HG03558 (cell line): ENCODE measurements around the gene PAFAH1B1.
A peak's percentile ranks its signal among the peaks of the same experiment; 100 is the strongest.
"Not testable (repeated sequence)": the region's sequence is repeated elsewhere in the genome, so short reads cannot be mapped to it uniquely, and the experiment has no call there.

ENCODE experiments used
- ATAC-seq: cut with Tn5 transposase; IDR thresholded peaks from one replicate; pipeline ENCODE4 v1.9.1; 2021; ENCODE audit warnings: moderate number of reproducible peaks; ENCODE audit not compliant: unreplicated experiment; ENCODE audit errors: extremely low read depth

PAFAH1B1 gene

DNA sequence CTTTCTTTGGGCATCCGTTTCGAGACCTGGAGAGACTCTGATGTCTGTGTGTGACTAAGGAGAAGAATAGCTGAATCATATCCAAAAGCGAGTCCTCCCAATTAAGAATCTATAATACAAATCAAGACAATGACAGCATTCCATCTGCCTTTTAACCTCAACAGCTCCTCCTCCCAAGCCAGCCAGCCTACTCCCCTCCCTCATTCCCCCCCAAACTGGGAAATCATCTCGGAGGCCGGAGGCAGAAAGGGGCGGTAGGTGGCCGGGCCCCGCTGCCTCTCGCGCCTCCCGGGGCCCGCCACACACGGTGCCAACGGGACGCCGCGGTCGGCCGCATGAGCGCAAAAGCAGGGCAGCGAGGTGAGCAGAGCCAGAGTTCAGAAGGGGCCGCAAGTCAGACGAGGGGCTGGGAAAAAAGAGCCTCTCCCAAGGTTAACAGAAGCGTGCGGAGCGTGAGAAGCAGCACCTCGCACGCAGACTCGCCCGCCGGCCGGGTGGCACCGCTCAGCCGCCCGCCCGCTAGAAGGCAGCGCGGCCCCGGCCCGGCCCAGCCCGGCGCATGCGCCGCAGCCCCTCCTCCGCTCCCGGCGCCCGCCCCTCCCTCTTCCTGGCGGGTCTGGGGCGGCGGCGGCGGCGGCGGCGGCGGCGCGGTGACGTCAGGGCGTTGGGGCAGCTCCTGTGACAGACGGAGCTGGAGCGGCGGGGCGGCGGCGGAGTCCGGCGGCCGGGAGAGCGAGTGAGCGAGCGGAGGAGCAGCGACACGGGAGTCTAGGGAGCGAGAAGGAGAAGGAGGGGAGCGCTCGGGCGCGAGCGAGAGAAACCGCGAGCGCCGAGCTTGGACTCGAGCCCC, at the start of gene PAFAH1B1:
PAFAH1B1 (plus strand) TSS at position 684 of the 850 bp plus-strand sequence. CDS start 44,635 bp downstream, outside the sequence.
- ATAC-seq: peak; percentile 45

- ATAC-seq: no peak
Measured at GRCh38 chr17:2545393-2545792, 48.1 kb upstream of the PAFAH1B1 start.

GRCh38 chr17:2547176-2547575, 46.3 kb upstream of the PAFAH1B1 start:
- ATAC-seq: no peak

- not testable (repeated sequence) for ATAC-seq
Measured at GRCh38 chr17:2548026-2548425, 45.4 kb upstream of the PAFAH1B1 start.

- ATAC-seq: no peak
Measured at GRCh38 chr17:2549392-2550211, 43.9 kb upstream of the PAFAH1B1 start.

DNA sequence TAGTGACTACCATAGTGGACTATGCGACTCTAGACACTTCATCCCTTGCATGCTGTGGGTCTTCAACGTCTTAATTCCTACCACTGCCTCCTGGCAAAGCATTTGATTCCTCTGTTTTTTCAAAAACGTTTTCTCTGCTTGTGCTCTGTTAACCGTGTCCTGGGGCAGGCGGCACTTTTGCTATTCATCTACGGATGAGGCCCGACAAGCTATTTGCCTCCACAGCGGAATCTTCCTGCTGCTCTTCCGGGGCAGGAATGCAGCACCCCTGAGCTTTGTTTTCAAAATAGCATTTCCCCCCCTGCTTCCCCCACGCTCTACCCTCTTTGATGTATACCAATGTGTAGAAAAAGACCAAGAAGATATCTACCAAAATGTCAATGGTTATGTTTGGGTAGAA, 42.0 kb upstream of the PAFAH1B1 start:
- ATAC-seq: no peak

DNA sequence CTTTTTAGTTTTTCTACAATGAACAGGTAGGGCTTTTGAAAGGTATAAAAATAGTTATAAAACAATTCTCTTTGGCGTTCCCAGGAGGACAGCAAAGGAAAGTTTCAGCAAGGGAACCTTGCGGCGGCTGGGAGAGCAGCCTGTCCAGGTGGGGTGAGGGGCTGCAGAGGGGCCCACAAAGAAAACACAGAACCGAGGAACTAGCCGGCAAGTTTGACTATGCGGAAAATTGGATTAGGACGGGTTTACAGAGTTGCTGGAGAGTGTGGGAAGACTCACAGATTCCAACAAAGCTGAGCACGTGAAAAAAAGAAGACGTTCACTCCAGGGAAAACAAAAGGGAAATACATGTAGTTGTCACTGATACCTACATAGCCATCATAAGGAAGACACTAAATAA, 41.5 kb upstream of the PAFAH1B1 start:
- ATAC-seq: no peak

DNA sequence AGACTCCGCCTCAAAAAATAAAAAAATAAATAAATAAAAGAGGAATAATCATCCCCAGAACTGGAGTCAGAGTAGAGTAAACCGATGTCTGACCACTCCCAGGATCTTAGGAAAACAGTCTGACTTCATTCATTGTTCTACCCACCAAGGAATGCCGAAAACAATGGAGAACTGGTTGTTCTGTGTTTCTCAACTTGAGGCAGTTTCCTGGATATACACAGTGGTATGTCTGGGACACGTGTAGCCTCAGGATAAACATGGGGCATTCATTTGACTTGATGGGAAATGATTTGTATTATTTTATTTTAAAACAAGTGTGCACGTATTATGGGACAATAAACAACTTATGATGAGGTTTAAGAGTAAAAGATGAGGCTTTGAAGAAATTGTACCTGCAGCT, 32.8 kb upstream of the PAFAH1B1 start:
- ATAC-seq: no peak

GRCh38 chr17:2562162-2562858, 31.1 kb upstream of the PAFAH1B1 start:
- ATAC-seq: no peak

GRCh38 chr17:2563061-2563460, 30.4 kb upstream of the PAFAH1B1 start:
- no peak for ATAC-seq

- ATAC-seq: no peak
Measured at GRCh38 chr17:2563543-2563942, 29.9 kb upstream of the PAFAH1B1 start.

- ATAC-seq: no peak
Measured at GRCh38 chr17:2564877-2565276, 28.6 kb upstream of the PAFAH1B1 start.

DNA sequence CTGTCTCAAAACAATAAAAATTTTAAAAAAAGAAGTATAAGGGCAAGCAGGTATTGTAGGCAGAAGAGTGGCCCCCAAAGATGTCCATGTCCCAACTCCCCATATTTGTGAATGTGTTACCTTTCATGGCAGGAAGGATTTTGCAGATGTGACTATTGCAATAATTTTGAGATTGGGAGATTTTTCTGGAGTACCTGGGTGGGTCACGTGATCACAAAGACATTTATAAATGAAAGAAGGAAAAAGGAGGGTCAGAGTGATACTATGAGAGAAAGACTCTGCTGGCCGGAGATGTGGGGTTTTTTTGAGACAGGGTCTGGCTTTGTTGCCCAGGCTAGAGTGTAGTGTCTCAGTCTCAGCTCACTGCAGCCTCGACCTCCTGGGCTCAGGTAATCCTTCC, 27.4 kb upstream of the PAFAH1B1 start:
- no peak for ATAC-seq

- no peak for ATAC-seq
Measured at GRCh38 chr17:2571523-2572303, 21.7 kb upstream of the PAFAH1B1 start.

DNA sequence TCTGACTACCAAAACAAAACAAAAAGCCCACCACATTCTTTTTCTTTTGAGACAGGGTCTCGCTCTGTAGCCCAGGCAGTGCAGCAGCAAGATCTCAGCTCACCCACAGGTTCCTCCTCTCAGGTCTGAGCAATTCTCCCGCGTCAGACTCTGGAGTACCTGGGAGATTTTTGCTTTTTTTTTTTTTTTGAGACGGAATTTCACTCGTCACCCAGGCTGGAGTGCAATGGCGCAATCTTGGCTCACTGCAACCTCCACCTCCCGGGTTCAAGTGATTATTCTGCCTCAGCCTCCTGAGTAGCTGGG, 21.2 kb upstream of the PAFAH1B1 start:
- ATAC-seq: not testable (repeated sequence)

- ATAC-seq: no peak
Measured at GRCh38 chr17:2580151-2580550, 13.3 kb upstream of the PAFAH1B1 start.

- no peak for ATAC-seq
Measured at GRCh38 chr17:2580661-2581060, 12.8 kb upstream of the PAFAH1B1 start.

GRCh38 chr17:2582493-2582892, 11.0 kb upstream of the PAFAH1B1 start:
- no peak for ATAC-seq

- no peak for ATAC-seq
Measured at GRCh38 chr17:2591040-2591640, 2.3 kb upstream of the PAFAH1B1 start.
